Ovary (tissue), 3 donors: Measurements from ENCODE around the gene MYMK.

Experiments used
- EP300 ChIP-seq: sonication (generic); formaldehyde crosslinking; IDR thresholded peaks from one replicate; pipeline ENCODE4 v1.6.1; 2017; ENCODE audit warnings: antibody characterized with exemption
- POLR2A ChIP-seq: fragments of 450-650 bp; IDR thresholded peaks from one replicate; pipeline ENCODE4 v1.6.1; 2017; ENCODE audit warnings: antibody characterized with exemption, mild to moderate bottlenecking, moderate library complexity
- TF ChIP-seq, protein P1 (sequence below), 3 donors: fragments of 450-650 bp in 2 of 3; fragments of 200-600 bp in 1 of 3; IDR thresholded peaks; one replicate each; pipeline versions ENCODE4 v1.5.1 to v1.8.0; 2016 to 2022; ENCODE audit warnings: antibody characterized with exemption in 3 of 3, mild to moderate bottlenecking in 1 of 3
- donor health status: DM: no; HTN: no; CAD: no.

DNA sequence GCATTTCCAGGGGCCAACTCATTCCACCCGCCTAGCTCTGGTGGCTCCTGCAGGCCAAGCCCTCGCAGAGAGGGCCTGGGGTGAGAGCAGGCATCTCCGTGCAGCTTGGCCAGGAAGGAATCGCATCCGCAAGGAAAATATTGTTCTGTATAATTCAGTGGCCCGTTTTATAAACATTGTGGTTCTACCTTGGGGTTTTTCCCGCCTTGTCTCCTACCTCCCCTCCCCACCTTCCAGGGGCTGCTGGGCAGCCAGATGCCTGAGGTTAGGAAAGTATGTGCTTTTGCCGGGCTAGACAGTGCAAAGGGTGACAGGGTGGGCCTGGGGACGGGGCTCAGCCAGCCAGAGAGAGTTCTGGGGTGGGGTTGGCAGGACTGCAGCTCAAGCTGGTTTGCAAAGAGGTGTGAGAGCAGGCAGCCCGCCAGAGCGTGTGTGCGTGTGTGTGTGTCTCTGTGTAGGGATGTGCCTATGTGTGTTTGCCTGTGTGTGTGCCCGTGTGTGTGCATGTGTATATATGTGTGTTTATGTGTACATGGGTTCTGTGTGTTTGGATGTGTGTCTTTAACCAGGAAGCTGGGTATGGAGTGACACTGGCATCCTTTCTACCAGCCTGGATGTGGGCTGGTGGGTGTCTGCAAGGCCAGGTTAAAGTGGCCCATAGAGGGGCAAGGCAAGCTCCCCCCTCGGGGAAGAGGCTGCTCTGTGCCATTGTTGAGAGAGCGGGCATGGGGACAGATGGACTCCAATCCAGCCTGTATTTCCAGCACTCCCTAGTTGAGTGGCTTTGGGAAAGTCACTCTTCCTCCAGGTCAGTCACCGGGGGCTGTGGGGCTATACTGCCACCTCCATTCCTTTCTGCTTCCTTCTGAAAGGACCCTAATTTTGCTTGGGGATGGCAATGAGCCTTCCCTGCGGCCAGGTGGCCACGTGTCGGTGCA lies 35.2 kb downstream of the MYMK start:
- TF ChIP-seq, protein P1, sequence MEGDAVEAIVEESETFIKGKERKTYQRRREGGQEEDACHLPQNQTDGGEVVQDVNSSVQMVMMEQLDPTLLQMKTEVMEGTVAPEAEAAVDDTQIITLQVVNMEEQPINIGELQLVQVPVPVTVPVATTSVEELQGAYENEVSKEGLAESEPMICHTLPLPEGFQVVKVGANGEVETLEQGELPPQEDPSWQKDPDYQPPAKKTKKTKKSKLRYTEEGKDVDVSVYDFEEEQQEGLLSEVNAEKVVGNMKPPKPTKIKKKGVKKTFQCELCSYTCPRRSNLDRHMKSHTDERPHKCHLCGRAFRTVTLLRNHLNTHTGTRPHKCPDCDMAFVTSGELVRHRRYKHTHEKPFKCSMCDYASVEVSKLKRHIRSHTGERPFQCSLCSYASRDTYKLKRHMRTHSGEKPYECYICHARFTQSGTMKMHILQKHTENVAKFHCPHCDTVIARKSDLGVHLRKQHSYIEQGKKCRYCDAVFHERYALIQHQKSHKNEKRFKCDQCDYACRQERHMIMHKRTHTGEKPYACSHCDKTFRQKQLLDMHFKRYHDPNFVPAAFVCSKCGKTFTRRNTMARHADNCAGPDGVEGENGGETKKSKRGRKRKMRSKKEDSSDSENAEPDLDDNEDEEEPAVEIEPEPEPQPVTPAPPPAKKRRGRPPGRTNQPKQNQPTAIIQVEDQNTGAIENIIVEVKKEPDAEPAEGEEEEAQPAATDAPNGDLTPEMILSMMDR (IDR thresholded peaks at IDR 0.05), result no peak
- no peak for TF ChIP-seq POLR2A
- TF ChIP-seq EP300, result no peak
